Measurements from ENCODE around the gene MED8. TPM values are rescaled to one million over a fixed set of nuclear protein-coding genes. Genes with fewer than 3 reads are reported as not detected.
"Not testable (repeated sequence)": the region's sequence is repeated elsewhere in the genome, so short reads cannot be mapped to it uniquely, and the experiment has no call there.

MED8 gene
- total RNA-seq, 1 experiment from 2014 or later = 39.3 TPM

- Histone ChIP-seq H3K36me3 (peaks cover 56% of the 10 kb centered on the region), H3K9me3 (replicated peaks) (no peaks in the 10 kb centered on the region), H3K4me3 (no peak overlapping the region), H3K4me1 (no peaks in the 10 kb centered on the region), H3K27ac (no peak overlapping the region), H3K27me3 (no peaks in the 10 kb centered on the region)
- DNase-seq = no peak
Measured at GRCh38 chr1:43427524-43427923, 37.9 kb upstream of the MED8 start.

- H3K4me1 ChIP-seq = no peaks in the 10 kb centered on the region
- no peaks in the 10 kb centered on the region for H3K27me3 ChIP-seq
- no peaks in the 10 kb centered on the region for H3K9me3 ChIP-seq (replicated peaks)
- H3K36me3 ChIP-seq = peaks cover 54% of the 10 kb centered on the region
- no peak overlapping the region for H3K4me3 ChIP-seq
- DNase-seq = no peak
- H3K27ac ChIP-seq = no peak overlapping the region
Measured at GRCh38 chr1:43426221-43426620, 36.6 kb upstream of the MED8 start.

GRCh38 chr1:43425045-43425444 is 35.4 kb upstream of the MED8 start:
- DNase-seq = no peak
- H3K9me3 ChIP-seq (replicated peaks) = no peaks in the 10 kb centered on the region
- no peak overlapping the region for H3K4me3 ChIP-seq
- H3K36me3 ChIP-seq = peaks cover 55% of the 10 kb centered on the region
- H3K4me1 ChIP-seq = no peaks in the 10 kb centered on the region
- no peak overlapping the region for H3K27ac ChIP-seq
- H3K27me3 ChIP-seq = no peaks in the 10 kb centered on the region

- Histone ChIP-seq H3K27me3 (no peaks in the 10 kb centered on the region), H3K27ac (no peak overlapping the region), H3K9me3 (replicated peaks) (no peaks in the 10 kb centered on the region), H3K4me1 (no peaks in the 10 kb centered on the region), H3K4me3 (no peak overlapping the region), H3K36me3 (peaks cover 61% of the 10 kb centered on the region)
- no peak for DNase-seq
Measured at GRCh38 chr1:43423672-43424550, 34.3 kb upstream of the MED8 start.

- no peaks in the 10 kb centered on the region for H3K4me1 ChIP-seq
- no peak for DNase-seq
- no peaks in the 10 kb centered on the region for H3K9me3 ChIP-seq (replicated peaks)
- H3K27ac ChIP-seq = no peak overlapping the region
- no peak overlapping the region for H3K4me3 ChIP-seq
- peaks cover 56% of the 10 kb centered on the region for H3K36me3 ChIP-seq
- no peaks in the 10 kb centered on the region for H3K27me3 ChIP-seq
Measured at GRCh38 chr1:43422995-43423671, 33.5 kb upstream of the MED8 start.

GRCh38 chr1:43421976-43422750 is 32.6 kb upstream of the MED8 start:
- DNase-seq = no peak
- no peak overlapping the region for H3K4me3 ChIP-seq
- peaks cover 48% of the 10 kb centered on the region for H3K36me3 ChIP-seq
- no peaks in the 10 kb centered on the region for H3K4me1 ChIP-seq
- no peak overlapping the region for H3K27ac ChIP-seq
- no peaks in the 10 kb centered on the region for H3K9me3 ChIP-seq (replicated peaks)
- no peaks in the 10 kb centered on the region for H3K27me3 ChIP-seq

GRCh38 chr1:43421396-43421795 is 31.8 kb upstream of the MED8 start:
- DNase-seq = no peak
- Histone ChIP-seq H3K27me3 (no peaks in the 10 kb centered on the region), H3K4me3 (no peak overlapping the region), H3K9me3 (replicated peaks) (no peaks in the 10 kb centered on the region), H3K27ac (no peak overlapping the region), H3K4me1 (no peaks in the 10 kb centered on the region), H3K36me3 (peaks cover 42% of the 10 kb centered on the region)

- Histone ChIP-seq H3K27me3 (no peaks in the 10 kb centered on the region), H3K27ac (no peak overlapping the region), H3K9me3 (replicated peaks) (no peaks in the 10 kb centered on the region), H3K36me3 (peaks cover 37% of the 10 kb centered on the region), H3K4me1 (no peaks in the 10 kb centered on the region), H3K4me3 (no peak overlapping the region)
- no peak for DNase-seq
Measured at GRCh38 chr1:43420874-43421273, 31.3 kb upstream of the MED8 start.

GRCh38 chr1:43419627-43420425 is 30.2 kb upstream of the MED8 start:
- Histone ChIP-seq H3K4me1 (no peaks in the 10 kb centered on the region), H3K36me3 (peaks cover 37% of the 10 kb centered on the region), H3K27ac (no peak overlapping the region), H3K27me3 (no peaks in the 10 kb centered on the region), H3K9me3 (replicated peaks) (no peaks in the 10 kb centered on the region), H3K4me3 (no peak overlapping the region)
- no peak for DNase-seq

- no peak for DNase-seq
- Histone ChIP-seq H3K9me3 (replicated peaks) (no peaks in the 10 kb centered on the region), H3K36me3 (peaks cover 37% of the 10 kb centered on the region), H3K4me1 (no peaks in the 10 kb centered on the region), H3K27ac (no peak overlapping the region), H3K4me3 (no peak overlapping the region), H3K27me3 (no peaks in the 10 kb centered on the region)
Measured at GRCh38 chr1:43418858-43419257, 29.3 kb upstream of the MED8 start.

GRCh38 chr1:43415901-43416300 is 26.3 kb upstream of the MED8 start:
- Histone ChIP-seq H3K36me3 (peaks cover 18% of the 10 kb centered on the region), H3K9me3 (replicated peaks) (no peaks in the 10 kb centered on the region), H3K27me3 (no peaks in the 10 kb centered on the region), H3K4me3 (no peak overlapping the region), H3K4me1 (no peaks in the 10 kb centered on the region), H3K27ac (no peak overlapping the region)
- DNase-seq = no peak

- no peak overlapping the region for H3K27ac ChIP-seq
- no peaks in the 10 kb centered on the region for H3K27me3 ChIP-seq
- peak; percentile 71 to 83 for DNase-seq
- H3K36me3 ChIP-seq = peaks cover 12% of the 10 kb centered on the region
- H3K4me3 ChIP-seq = no peak overlapping the region
- H3K4me1 ChIP-seq = no peaks in the 10 kb centered on the region
- no peaks in the 10 kb centered on the region for H3K9me3 ChIP-seq (replicated peaks)
Measured at GRCh38 chr1:43414634-43415223, 25.1 kb upstream of the MED8 start.

GRCh38 chr1:43413426-43413825 is 23.8 kb upstream of the MED8 start:
- not testable (repeated sequence) for H3K27ac ChIP-seq; H3K9me3 ChIP-seq (replicated peaks); H3K4me1 ChIP-seq; H3K4me3 ChIP-seq; H3K27me3 ChIP-seq; DNase-seq
- H3K36me3 ChIP-seq = peaks cover 16% of the 10 kb centered on the region

GRCh38 chr1:43410571-43410970 is 21.0 kb upstream of the MED8 start:
- DNase-seq = no peak
- no peak overlapping the region for H3K4me3 ChIP-seq
- no peaks in the 10 kb centered on the region for H3K27me3 ChIP-seq
- peaks cover 25% of the 10 kb centered on the region for H3K36me3 ChIP-seq
- H3K27ac ChIP-seq = no peak overlapping the region
- H3K9me3 ChIP-seq (replicated peaks) = no peaks in the 10 kb centered on the region
- H3K4me1 ChIP-seq = no peaks in the 10 kb centered on the region
